NCI-H82 treated with DMSO at 0.1 percent for 48 hours (cell line): Measurements from ENCODE around the gene WDCP.
"Not testable (repeated sequence)": the region's sequence is repeated elsewhere in the genome, so short reads cannot be mapped to it uniquely, and the experiment has no call there.

Experiments
- DNase-seq: peaks from one replicate; lab custom pipeline; 2025; ENCODE audit not compliant: unreplicated experiment; lab: John Stamatoyannopoulos, UW

WDCP gene

GRCh38 chr2:24065341-24065740 lies 18.1 kb upstream of the WDCP start:
- DNase-seq: no peak

- DNase-seq: no peak
These were observed 11.5 kb upstream of the WDCP start for GRCh38 chr2:24058564-24059271.

- no peak for DNase-seq
These were observed 8.6 kb upstream of the WDCP start for GRCh38 chr2:24055750-24056149.

GRCh38 chr2:24054366-24055010 lies 7.3 kb upstream of the WDCP start:
- DNase-seq: no peak

GRCh38 chr2:24052951-24053350 lies 5.8 kb upstream of the WDCP start:
- no peak for DNase-seq

GRCh38 chr2:24051833-24052232 lies 4.6 kb upstream of the WDCP start:
- no peak for DNase-seq

GRCh38 chr2:24050041-24050979 lies 3.1 kb upstream of the WDCP start:
- no peak for DNase-seq

- peak; percentile 68 for DNase-seq
These were observed 2.4 kb upstream of the WDCP start, which contains the start of gene FKBP1B for GRCh38 chr2:24049485-24050021. Gene FKBP1B (plus strand): TSS chr2:24049741. CDS start chr2:24049850, 109 bp downstream.

GRCh38 chr2:24048769-24049484 lies 1.7 kb upstream of the WDCP start:
- DNase-seq: no peak

GRCh38 chr2:24047703-24048033 lies 477 bp upstream of the WDCP start:
- DNase-seq: no peak

GRCh38 chr2:24046599-24046929 lies 627 bp downstream of the WDCP start:
- DNase-seq: no peak

GRCh38 chr2:24045511-24046508 lies 1.4 kb downstream of the WDCP start:
- DNase-seq: no peak

GRCh38 chr2:24043133-24043532 lies 4.1 kb downstream of the WDCP start:
- DNase-seq: not testable (repeated sequence)

GRCh38 chr2:24040511-24040910 lies 6.7 kb downstream of the WDCP start:
- DNase-seq: no peak

- DNase-seq: no peak
These were observed 8.2 kb downstream of the WDCP start for GRCh38 chr2:24038786-24039499.

GRCh38 chr2:24026233-24026632 lies 21.0 kb downstream of the WDCP start:
- no peak for DNase-seq

- DNase-seq: no peak
These were observed 22.1 kb downstream of the WDCP start for GRCh38 chr2:24024996-24025663.

GRCh38 chr2:24024018-24024417 lies 23.2 kb downstream of the WDCP start:
- DNase-seq: no peak
